ENCODE data around the gene DISC1. TPM values are rescaled to one million over a fixed set of nuclear protein-coding genes. Genes with fewer than 3 reads are reported as not detected.

Gene DISC1
- total RNA-seq, 1 experiment from 2014 or later, result 1.8 TPM

GRCh38 chr1:231919239-231919885 lies 292.8 kb downstream of the DISC1 start:
- no peaks in the 10 kb centered on the region for H4K20me1 ChIP-seq (ENCODE audit: insufficient read depth)
- H3K4me1 ChIP-seq (ENCODE audit: control insufficient read depth in 1 of 2, insufficient read depth in 2 of 2, low read length in 2 of 2), result peaks cover 0 to 7% of the 10 kb centered on the region in 2 experiments; a peak in 1 of 4 replicates
- H3K36me3 ChIP-seq (ENCODE audit: control insufficient read depth in 1 of 2, insufficient read depth in 2 of 2, low read length in 2 of 2), result no peaks in the 10 kb centered on the region
- no TSS peak for BruUV-seq (replicated peaks)
- POLR2A ChIA-PET, result no interaction called here
- peaks cover 7% of the 10 kb centered on the region; the same call in 1 of the 2 replicates for H3K27me3 ChIP-seq (ENCODE audit: insufficient read depth, low read length)
- H3K79me2 ChIP-seq (ENCODE audit: insufficient read depth, low read length), result no peaks in the 10 kb centered on the region
- intact Hi-C loops (cut with micrococcal nuclease), result no loop called here
- H3K4me3 ChIP-seq (replicated peaks in 1 of 2; ENCODE audit: low read depth in 1 of 2, low read length in 2 of 2), result no peak overlapping the region
- H3K4me2 ChIP-seq (ENCODE audit: low read length), result no peak overlapping the region
- DNase-seq (ENCODE audit: low read depth, low spot score), result no peak
- CTCF ChIA-PET, result no interaction called here
- no peaks in the 10 kb centered on the region for H3K9me3 ChIP-seq (ENCODE audit: control insufficient read depth in 1 of 2, insufficient read depth in 1 of 2, low read depth in 1 of 2, low read length in 2 of 2)
- no peaks in the 10 kb centered on the region for H3K9me2 ChIP-seq (ENCODE audit: insufficient read depth)
- H3K9ac ChIP-seq (ENCODE audit: low read length), result no peak overlapping the region
- no peak overlapping the region for H2AFZ ChIP-seq (ENCODE audit: low read depth, low read length, poor library complexity, severe bottlenecking)
- RAD21 ChIA-PET (ENCODE audit: low non-redundant PET in 1 of 2, low total read pairs in 2 of 2, uncharacterized antibody in 2 of 2, unreplicated experiment in 2 of 2), result no interaction called here
- TF ChIP-seq EZH2 (IDR thresholded peaks at IDR 0.05) (no peak), ZBTB33 (IDR thresholded peaks at IDR 0.05; ENCODE audit: extremely low read depth, insufficient replicate concordance, low read length) (no peak), SIN3A (IDR thresholded peaks at IDR 0.05; ENCODE audit: low read depth) (no peak), POLR2AphosphoS5 (IDR thresholded peaks at IDR 0.05; ENCODE audit: low read depth, low read length) (no peak), MAX (IDR thresholded peaks at IDR 0.05) (no peak), SRF (IDR thresholded peaks at IDR 0.05; ENCODE audit: low read depth) (no peak), CEBPB (IDR thresholded peaks at IDR 0.05; ENCODE audit: low read depth) (no peak), TCF7L2 (IDR thresholded peaks at IDR 0.05; ENCODE audit: borderline replicate concordance, extremely low read depth, insufficient read depth, insufficient read length) (no peak), EZH2phosphoT487 (IDR thresholded peaks at IDR 0.05; ENCODE audit: borderline replicate concordance) (no peak), SP1 (IDR thresholded peaks at IDR 0.05; ENCODE audit: low read depth) (no peak), ZNF274 (IDR thresholded peaks at IDR 0.05; ENCODE audit: low read depth, low read length) (no peak), JUND (IDR thresholded peaks at IDR 0.05) (no peak), POLR2A (IDR thresholded peaks at IDR 0.05; ENCODE audit: borderline replicate concordance, extremely low read depth, insufficient read depth, insufficient read length) (no peak), FOSL1 (IDR thresholded peaks at IDR 0.05; ENCODE audit: low read depth) (no peak), RAD21 (IDR thresholded peaks at IDR 0.05; ENCODE audit: low read depth) (no peak)
- TF ChIP-seq, protein P1, sequence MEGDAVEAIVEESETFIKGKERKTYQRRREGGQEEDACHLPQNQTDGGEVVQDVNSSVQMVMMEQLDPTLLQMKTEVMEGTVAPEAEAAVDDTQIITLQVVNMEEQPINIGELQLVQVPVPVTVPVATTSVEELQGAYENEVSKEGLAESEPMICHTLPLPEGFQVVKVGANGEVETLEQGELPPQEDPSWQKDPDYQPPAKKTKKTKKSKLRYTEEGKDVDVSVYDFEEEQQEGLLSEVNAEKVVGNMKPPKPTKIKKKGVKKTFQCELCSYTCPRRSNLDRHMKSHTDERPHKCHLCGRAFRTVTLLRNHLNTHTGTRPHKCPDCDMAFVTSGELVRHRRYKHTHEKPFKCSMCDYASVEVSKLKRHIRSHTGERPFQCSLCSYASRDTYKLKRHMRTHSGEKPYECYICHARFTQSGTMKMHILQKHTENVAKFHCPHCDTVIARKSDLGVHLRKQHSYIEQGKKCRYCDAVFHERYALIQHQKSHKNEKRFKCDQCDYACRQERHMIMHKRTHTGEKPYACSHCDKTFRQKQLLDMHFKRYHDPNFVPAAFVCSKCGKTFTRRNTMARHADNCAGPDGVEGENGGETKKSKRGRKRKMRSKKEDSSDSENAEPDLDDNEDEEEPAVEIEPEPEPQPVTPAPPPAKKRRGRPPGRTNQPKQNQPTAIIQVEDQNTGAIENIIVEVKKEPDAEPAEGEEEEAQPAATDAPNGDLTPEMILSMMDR (IDR thresholded peaks at IDR 0.05 in 2 of 3, conservative IDR thresholded peaks at IDR 0.05 in 1 of 3; ENCODE audit: borderline replicate concordance in 1 of 3, insufficient read depth in 1 of 3, low read depth in 2 of 3, low read length in 2 of 3), result no peak
- TF ChIP-seq, protein P2, sequence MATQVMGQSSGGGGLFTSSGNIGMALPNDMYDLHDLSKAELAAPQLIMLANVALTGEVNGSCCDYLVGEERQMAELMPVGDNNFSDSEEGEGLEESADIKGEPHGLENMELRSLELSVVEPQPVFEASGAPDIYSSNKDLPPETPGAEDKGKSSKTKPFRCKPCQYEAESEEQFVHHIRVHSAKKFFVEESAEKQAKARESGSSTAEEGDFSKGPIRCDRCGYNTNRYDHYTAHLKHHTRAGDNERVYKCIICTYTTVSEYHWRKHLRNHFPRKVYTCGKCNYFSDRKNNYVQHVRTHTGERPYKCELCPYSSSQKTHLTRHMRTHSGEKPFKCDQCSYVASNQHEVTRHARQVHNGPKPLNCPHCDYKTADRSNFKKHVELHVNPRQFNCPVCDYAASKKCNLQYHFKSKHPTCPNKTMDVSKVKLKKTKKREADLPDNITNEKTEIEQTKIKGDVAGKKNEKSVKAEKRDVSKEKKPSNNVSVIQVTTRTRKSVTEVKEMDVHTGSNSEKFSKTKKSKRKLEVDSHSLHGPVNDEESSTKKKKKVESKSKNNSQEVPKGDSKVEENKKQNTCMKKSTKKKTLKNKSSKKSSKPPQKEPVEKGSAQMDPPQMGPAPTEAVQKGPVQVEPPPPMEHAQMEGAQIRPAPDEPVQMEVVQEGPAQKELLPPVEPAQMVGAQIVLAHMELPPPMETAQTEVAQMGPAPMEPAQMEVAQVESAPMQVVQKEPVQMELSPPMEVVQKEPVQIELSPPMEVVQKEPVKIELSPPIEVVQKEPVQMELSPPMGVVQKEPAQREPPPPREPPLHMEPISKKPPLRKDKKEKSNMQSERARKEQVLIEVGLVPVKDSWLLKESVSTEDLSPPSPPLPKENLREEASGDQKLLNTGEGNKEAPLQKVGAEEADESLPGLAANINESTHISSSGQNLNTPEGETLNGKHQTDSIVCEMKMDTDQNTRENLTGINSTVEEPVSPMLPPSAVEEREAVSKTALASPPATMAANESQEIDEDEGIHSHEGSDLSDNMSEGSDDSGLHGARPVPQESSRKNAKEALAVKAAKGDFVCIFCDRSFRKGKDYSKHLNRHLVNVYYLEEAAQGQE (IDR thresholded peaks at IDR 0.05; ENCODE audit: low read depth), result no peak
- TF ChIP-seq, protein P3, sequence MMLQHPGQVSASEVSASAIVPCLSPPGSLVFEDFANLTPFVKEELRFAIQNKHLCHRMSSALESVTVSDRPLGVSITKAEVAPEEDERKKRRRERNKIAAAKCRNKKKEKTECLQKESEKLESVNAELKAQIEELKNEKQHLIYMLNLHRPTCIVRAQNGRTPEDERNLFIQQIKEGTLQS (IDR thresholded peaks at IDR 0.05), result no peak
- H3K27ac ChIP-seq (ENCODE audit: low read depth, low read length), result no peak overlapping the region
- ATAC-seq, result no peak
